Measurements from ENCODE around the gene MEP1B. TPM values are rescaled to one million over a fixed set of nuclear protein-coding genes. Genes with fewer than 3 reads are reported as not detected.
"Not testable (repeated sequence)": the region's sequence is repeated elsewhere in the genome, so short reads cannot be mapped to it uniquely, and the experiment has no call there.

Gene MEP1B
- total and polyA plus RNA-seq, 7 experiments from 2014 or later = 0.08 to 0.35 (median 0.32) TPM; not detected in 4

- H3K4me1 ChIP-seq (ENCODE audit: control insufficient read depth in 2 of 2, insufficient read depth in 2 of 2, low read length in 2 of 2); H3K36me3 ChIP-seq (ENCODE audit: control insufficient read depth in 2 of 3, insufficient read depth in 3 of 3, low read length in 3 of 3); DNase-seq; H3K36me3 Mint-ChIP-seq; H3K27me3 ChIP-seq (ENCODE audit: control insufficient read depth in 2 of 2, insufficient read depth in 2 of 2, low read length in 2 of 2); H3K9me3 Mint-ChIP-seq; ATAC-seq; H3K27ac Mint-ChIP-seq; H3K27ac ChIP-seq (ENCODE audit: low read depth, low read length); H3K4me3 ChIP-seq (ENCODE audit: low read length); POLR2A ChIA-PET; H3K9me3 ChIP-seq (ENCODE audit: control insufficient read depth in 2 of 3, low read length in 3 of 3); H3K4me1 Mint-ChIP-seq: not testable (repeated sequence)
- Mint-ChIP-seq H3K27me3 (peaks cover 0 to 15% (median 0%) of the 10 kb centered on the region in 5 donors), H3K4me3 (peak overlapping the region; percentile 39 to 89 (median 78))
- CTCF ChIA-PET = interaction anchor here (0.6 to 5.7 kb wide), 12 partner anchors 9 to 604 kb away, joined by 3 to 87 read pairs (median 4); partner anchors contain the start of gene GAREM1
- intact Hi-C loops (cut with micrococcal nuclease) = loop anchor here (1.0 to 10.0 kb wide), 7 partner anchors 113 to 474 kb away; partner anchors contain the start of gene B4GALT6 (in 1 of the 2)
These were observed 31.2 kb upstream of the MEP1B start for GRCh38 chr18:32158631-32159030.

GRCh38 chr18:32160547-32160946 is 29.3 kb upstream of the MEP1B start:
- no peak overlapping the region for H3K4me3 Mint-ChIP-seq
- Histone ChIP-seq H3K27me3 (ENCODE audit: control insufficient read depth in 2 of 2, insufficient read depth in 2 of 2, low read length in 2 of 2) (no peaks in the 10 kb centered on the region), H3K36me3 (ENCODE audit: control insufficient read depth in 2 of 3, insufficient read depth in 3 of 3, low read length in 3 of 3) (no peaks in the 10 kb centered on the region), H3K27ac (ENCODE audit: low read depth, low read length) (no peak overlapping the region), H3K9me3 (ENCODE audit: control insufficient read depth in 2 of 3, low read length in 3 of 3) (no peaks in the 10 kb centered on the region), H3K4me3 (ENCODE audit: low read length) (no peak overlapping the region), H3K4me1 (ENCODE audit: control insufficient read depth in 2 of 2, insufficient read depth in 2 of 2, low read length in 2 of 2) (no peaks in the 10 kb centered on the region)
- DNase-seq = no peak
- H3K27me3 Mint-ChIP-seq = peaks cover 0 to 13% (median 0%) of the 10 kb centered on the region in 5 donors
- no peak for ATAC-seq
- intact Hi-C loops (cut with micrococcal nuclease) = no loop called here
- ChIA-PET CTCF (interaction anchor here (1.0 to 5.7 kb wide), 3 partner anchors 389 to 394 kb away, joined by 4 to 87 read pairs (median 25); no protein-coding TSS in a partner anchor), POLR2A (no interaction called here)
- H3K4me1 Mint-ChIP-seq = peaks cover 0 to 7% (median 6%) of the 10 kb centered on the region in 7 donors
- H3K36me3 Mint-ChIP-seq = no peaks in the 10 kb centered on the region
- peak overlapping the region in 1 of 9 donors; percentile 48 for H3K27ac Mint-ChIP-seq
- H3K9me3 Mint-ChIP-seq = no peaks in the 10 kb centered on the region

DNA sequence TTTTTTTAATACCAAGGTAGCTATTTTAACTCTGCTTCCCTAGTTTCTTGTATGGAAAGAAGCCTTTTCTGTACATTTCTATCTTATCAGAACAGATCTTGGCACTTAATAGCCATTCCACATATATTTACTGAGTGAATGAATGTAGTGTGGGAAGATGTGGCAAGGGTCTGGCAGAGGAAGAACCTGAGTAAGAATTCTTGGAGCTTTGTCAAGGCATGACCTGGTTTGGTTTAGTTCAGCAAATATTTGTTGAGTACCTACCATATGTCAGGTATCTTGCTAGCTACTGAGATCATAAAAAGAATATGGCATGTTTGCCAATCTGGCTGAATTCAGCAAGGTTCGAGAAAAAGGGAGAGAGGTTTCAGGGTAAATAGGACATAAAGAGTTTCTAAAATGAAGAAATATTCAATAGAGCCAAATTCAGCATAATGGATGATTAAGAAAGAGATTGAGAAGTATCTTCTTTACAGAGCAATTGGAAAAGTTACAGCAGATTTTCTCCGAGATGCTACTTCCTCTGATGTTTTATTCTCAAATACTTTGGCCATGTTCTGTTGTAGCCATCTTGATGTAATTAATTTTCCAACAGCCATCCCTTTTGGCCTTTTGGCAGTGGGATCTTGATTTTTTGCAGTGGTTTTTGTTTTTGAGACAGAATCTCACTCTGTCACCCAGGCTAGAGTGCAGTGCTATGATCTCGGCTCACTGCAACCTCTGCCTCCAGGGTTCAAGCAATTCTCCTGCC is 21.7 kb upstream of the MEP1B start:
- Histone ChIP-seq H3K36me3 (ENCODE audit: control insufficient read depth in 2 of 3, insufficient read depth in 3 of 3, low read length in 3 of 3) (no peaks in the 10 kb centered on the region), H3K27me3 (ENCODE audit: control insufficient read depth in 2 of 2, insufficient read depth in 2 of 2, low read length in 2 of 2) (no peaks in the 10 kb centered on the region), H3K4me3 (ENCODE audit: low read length) (no peak overlapping the region), H3K27ac (ENCODE audit: low read depth, low read length) (no peak overlapping the region), H3K9me3 (ENCODE audit: control insufficient read depth in 2 of 3, low read length in 3 of 3) (no peaks in the 10 kb centered on the region), H3K4me1 (ENCODE audit: control insufficient read depth in 2 of 2, insufficient read depth in 2 of 2, low read length in 2 of 2) (no peaks in the 10 kb centered on the region)
- Mint-ChIP-seq H3K27ac (no peak overlapping the region), H3K9me3 (no peaks in the 10 kb centered on the region), H3K4me1 (no peaks in the 10 kb centered on the region), H3K4me3 (no peak overlapping the region), H3K36me3 (no peaks in the 10 kb centered on the region), H3K27me3 (peaks cover 0 to 7% (median 0%) of the 10 kb centered on the region in 5 donors)
- CTCF ChIA-PET = interaction anchor here (1.5 kb wide), 1 partner anchor 10 kb away, joined by 8 read pairs; no protein-coding TSS in a partner anchor
- POLR2A ChIA-PET = no interaction called here
- DNase-seq (no peak), ATAC-seq (no peak)
- intact Hi-C loops (cut with micrococcal nuclease) = no loop called here

DNA sequence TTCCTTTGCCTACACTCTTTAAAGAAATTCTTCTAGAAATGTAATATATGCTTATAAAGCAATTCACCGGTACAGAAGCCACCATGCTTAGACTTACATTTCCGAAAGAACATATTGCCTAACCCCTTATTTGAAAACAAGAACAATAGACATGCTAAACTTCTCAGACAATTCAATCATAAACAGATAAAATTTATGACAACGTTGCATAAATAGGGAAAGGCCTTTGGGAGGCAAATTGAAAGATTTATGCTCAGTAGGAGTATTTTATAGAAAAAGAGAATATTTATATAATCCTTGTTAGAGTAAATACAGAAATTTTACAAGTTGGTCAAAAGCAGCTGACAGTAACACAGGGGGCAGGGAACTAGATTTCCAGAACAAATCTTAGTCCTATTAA is 16.2 kb upstream of the MEP1B start:
- ChIA-PET POLR2A (no interaction called here), CTCF (no interaction called here)
- intact Hi-C loops (cut with micrococcal nuclease) = no loop called here
- no peak overlapping the region for H3K27ac Mint-ChIP-seq
- no peaks in the 10 kb centered on the region for H3K27me3 ChIP-seq (ENCODE audit: control insufficient read depth in 2 of 2, insufficient read depth in 2 of 2, low read length in 2 of 2)
- H3K27ac ChIP-seq (ENCODE audit: low read depth, low read length) = no peak overlapping the region
- H3K36me3 ChIP-seq (ENCODE audit: control insufficient read depth in 2 of 3, insufficient read depth in 3 of 3, low read length in 3 of 3) = no peaks in the 10 kb centered on the region
- H3K4me3 Mint-ChIP-seq = no peak overlapping the region
- no peaks in the 10 kb centered on the region for H3K4me1 Mint-ChIP-seq
- DNase-seq (no peak), ATAC-seq (no peak)
- no peak overlapping the region for H3K4me3 ChIP-seq (ENCODE audit: low read length)
- peaks cover 0 to 14% (median 0%) of the 10 kb centered on the region in 5 donors for H3K27me3 Mint-ChIP-seq
- no peaks in the 10 kb centered on the region for H3K36me3 Mint-ChIP-seq
- no peaks in the 10 kb centered on the region for H3K9me3 Mint-ChIP-seq
- H3K9me3 ChIP-seq (ENCODE audit: control insufficient read depth in 2 of 3, low read length in 3 of 3) = no peaks in the 10 kb centered on the region
- no peaks in the 10 kb centered on the region for H3K4me1 ChIP-seq (ENCODE audit: control insufficient read depth in 2 of 2, insufficient read depth in 2 of 2, low read length in 2 of 2)

DNA sequence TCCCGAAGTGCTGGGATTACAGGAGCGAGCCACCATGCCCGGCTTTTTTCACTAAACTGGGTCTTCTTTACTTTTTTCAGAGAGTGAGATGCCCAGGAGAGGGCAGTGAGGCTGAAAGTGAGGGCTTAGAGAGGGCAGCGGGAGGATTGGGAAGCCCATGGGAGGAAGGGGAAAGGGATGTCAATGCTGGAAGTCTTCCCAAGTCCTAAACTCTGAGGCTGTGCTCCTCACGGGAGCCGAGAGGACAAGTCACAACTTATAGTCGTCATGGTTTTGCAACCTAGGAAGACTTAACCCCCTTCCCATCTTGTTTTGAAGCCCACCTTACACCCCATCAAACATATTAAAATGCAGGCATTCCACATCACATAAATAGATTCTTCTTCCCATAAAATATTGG is 15.1 kb upstream of the MEP1B start:
- CTCF ChIA-PET = no interaction called here
- Mint-ChIP-seq H3K27ac (no peak overlapping the region), H3K4me1 (no peaks in the 10 kb centered on the region)

GRCh38 chr18:32175265-32175664 is 14.6 kb upstream of the MEP1B start:
- Histone ChIP-seq H3K4me1 (ENCODE audit: control insufficient read depth in 2 of 2, insufficient read depth in 2 of 2, low read length in 2 of 2) (no peaks in the 10 kb centered on the region), H3K4me3 (ENCODE audit: low read length) (no peak overlapping the region), H3K36me3 (ENCODE audit: control insufficient read depth in 2 of 3, insufficient read depth in 3 of 3, low read length in 3 of 3) (no peaks in the 10 kb centered on the region), H3K9me3 (ENCODE audit: control insufficient read depth in 2 of 3, low read length in 3 of 3) (no peaks in the 10 kb centered on the region), H3K27ac (ENCODE audit: low read depth, low read length) (no peak overlapping the region), H3K27me3 (ENCODE audit: control insufficient read depth in 2 of 2, insufficient read depth in 2 of 2, low read length in 2 of 2) (no peaks in the 10 kb centered on the region)
- Mint-ChIP-seq H3K9me3 (no peaks in the 10 kb centered on the region), H3K27me3 (peaks cover 0 to 14% (median 0%) of the 10 kb centered on the region in 5 donors), H3K4me3 (no peak overlapping the region), H3K4me1 (no peaks in the 10 kb centered on the region), H3K27ac (no peak overlapping the region), H3K36me3 (no peaks in the 10 kb centered on the region)
- intact Hi-C loops (cut with micrococcal nuclease) = no loop called here
- no peak for ATAC-seq
- ChIA-PET CTCF (no interaction called here), POLR2A (no interaction called here)
- DNase-seq = no peak

More for the DNA sequence above, 15.1 kb upstream of the MEP1B start:
- H3K4me3 ChIP-seq (ENCODE audit: low read length) = no peak overlapping the region
- no peaks in the 10 kb centered on the region for H3K4me1 ChIP-seq (ENCODE audit: control insufficient read depth in 2 of 2, insufficient read depth in 2 of 2, low read length in 2 of 2)
- POLR2A ChIA-PET = no interaction called here
- ATAC-seq = no peak
- DNase-seq = no peak
- H3K27ac ChIP-seq (ENCODE audit: low read depth, low read length) = no peak overlapping the region
- H3K4me3 Mint-ChIP-seq = no peak overlapping the region
- H3K36me3 Mint-ChIP-seq = no peaks in the 10 kb centered on the region
- no peaks in the 10 kb centered on the region for H3K27me3 ChIP-seq (ENCODE audit: control insufficient read depth in 2 of 2, insufficient read depth in 2 of 2, low read length in 2 of 2)
- peaks cover 0 to 14% (median 0%) of the 10 kb centered on the region in 5 donors for H3K27me3 Mint-ChIP-seq
- intact Hi-C loops (cut with micrococcal nuclease) = no loop called here
- no peaks in the 10 kb centered on the region for H3K9me3 ChIP-seq (ENCODE audit: control insufficient read depth in 2 of 3, low read length in 3 of 3)
- H3K36me3 ChIP-seq (ENCODE audit: control insufficient read depth in 2 of 3, insufficient read depth in 3 of 3, low read length in 3 of 3) = no peaks in the 10 kb centered on the region
- no peaks in the 10 kb centered on the region for H3K9me3 Mint-ChIP-seq

GRCh38 chr18:32176745-32177144 is 13.1 kb upstream of the MEP1B start:
- not testable (repeated sequence) for H3K4me1 ChIP-seq (ENCODE audit: control insufficient read depth in 2 of 2, insufficient read depth in 2 of 2, low read length in 2 of 2)

More at GRCh38 chr18:32176745-32177144, 13.1 kb upstream of the MEP1B start:
- H3K27me3 ChIP-seq (ENCODE audit: control insufficient read depth in 2 of 2, insufficient read depth in 2 of 2, low read length in 2 of 2); H3K9me3 Mint-ChIP-seq; DNase-seq; intact Hi-C loops (cut with micrococcal nuclease); H3K4me3 ChIP-seq (ENCODE audit: low read length); H3K9me3 ChIP-seq (ENCODE audit: control insufficient read depth in 2 of 3, low read length in 3 of 3); ATAC-seq; H3K4me3 Mint-ChIP-seq; POLR2A ChIA-PET; H3K27ac Mint-ChIP-seq; CTCF ChIA-PET; H3K4me1 Mint-ChIP-seq; H3K36me3 Mint-ChIP-seq; H3K36me3 ChIP-seq (ENCODE audit: control insufficient read depth in 2 of 3, insufficient read depth in 3 of 3, low read length in 3 of 3); H3K27ac ChIP-seq (ENCODE audit: low read depth, low read length): not testable (repeated sequence)
- H3K27me3 Mint-ChIP-seq = peaks cover 0 to 14% (median 2%) of the 10 kb centered on the region in 5 donors
